GM12872 (cell line): ENCODE measurements around the gene TCEA2.

ENCODE experiments used
- TF ChIP-seq, protein P1 (sequence below): IDR thresholded peaks from 3 replicates; pipeline ENCODE4 v1.5.1; 2011; ENCODE audit warnings: low read depth, mild to moderate bottlenecking, low read length, moderate library complexity; ENCODE audit not compliant: insufficient read depth

TCEA2 gene

GRCh38 chr20:64032706-64033624, 30.0 kb upstream of the TCEA2 start:
- TF ChIP-seq, protein P1, sequence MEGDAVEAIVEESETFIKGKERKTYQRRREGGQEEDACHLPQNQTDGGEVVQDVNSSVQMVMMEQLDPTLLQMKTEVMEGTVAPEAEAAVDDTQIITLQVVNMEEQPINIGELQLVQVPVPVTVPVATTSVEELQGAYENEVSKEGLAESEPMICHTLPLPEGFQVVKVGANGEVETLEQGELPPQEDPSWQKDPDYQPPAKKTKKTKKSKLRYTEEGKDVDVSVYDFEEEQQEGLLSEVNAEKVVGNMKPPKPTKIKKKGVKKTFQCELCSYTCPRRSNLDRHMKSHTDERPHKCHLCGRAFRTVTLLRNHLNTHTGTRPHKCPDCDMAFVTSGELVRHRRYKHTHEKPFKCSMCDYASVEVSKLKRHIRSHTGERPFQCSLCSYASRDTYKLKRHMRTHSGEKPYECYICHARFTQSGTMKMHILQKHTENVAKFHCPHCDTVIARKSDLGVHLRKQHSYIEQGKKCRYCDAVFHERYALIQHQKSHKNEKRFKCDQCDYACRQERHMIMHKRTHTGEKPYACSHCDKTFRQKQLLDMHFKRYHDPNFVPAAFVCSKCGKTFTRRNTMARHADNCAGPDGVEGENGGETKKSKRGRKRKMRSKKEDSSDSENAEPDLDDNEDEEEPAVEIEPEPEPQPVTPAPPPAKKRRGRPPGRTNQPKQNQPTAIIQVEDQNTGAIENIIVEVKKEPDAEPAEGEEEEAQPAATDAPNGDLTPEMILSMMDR, result no peak

- TF ChIP-seq, protein P1, result no peak
Measured at GRCh38 chr20:64033981-64034493, 29.0 kb upstream of the TCEA2 start.

GRCh38 chr20:64035066-64035932, 27.7 kb upstream of the TCEA2 start:
- TF ChIP-seq, protein P1, result no peak

GRCh38 chr20:64035933-64036345, 27.1 kb upstream of the TCEA2 start, which contains the start of gene C20orf204:
Gene C20orf204, plus strand, starts transcription at chr20:64036182. Its CDS starts 142 bp downstream, at chr20:64036324.
- TF ChIP-seq, protein P1, result no peak

DNA sequence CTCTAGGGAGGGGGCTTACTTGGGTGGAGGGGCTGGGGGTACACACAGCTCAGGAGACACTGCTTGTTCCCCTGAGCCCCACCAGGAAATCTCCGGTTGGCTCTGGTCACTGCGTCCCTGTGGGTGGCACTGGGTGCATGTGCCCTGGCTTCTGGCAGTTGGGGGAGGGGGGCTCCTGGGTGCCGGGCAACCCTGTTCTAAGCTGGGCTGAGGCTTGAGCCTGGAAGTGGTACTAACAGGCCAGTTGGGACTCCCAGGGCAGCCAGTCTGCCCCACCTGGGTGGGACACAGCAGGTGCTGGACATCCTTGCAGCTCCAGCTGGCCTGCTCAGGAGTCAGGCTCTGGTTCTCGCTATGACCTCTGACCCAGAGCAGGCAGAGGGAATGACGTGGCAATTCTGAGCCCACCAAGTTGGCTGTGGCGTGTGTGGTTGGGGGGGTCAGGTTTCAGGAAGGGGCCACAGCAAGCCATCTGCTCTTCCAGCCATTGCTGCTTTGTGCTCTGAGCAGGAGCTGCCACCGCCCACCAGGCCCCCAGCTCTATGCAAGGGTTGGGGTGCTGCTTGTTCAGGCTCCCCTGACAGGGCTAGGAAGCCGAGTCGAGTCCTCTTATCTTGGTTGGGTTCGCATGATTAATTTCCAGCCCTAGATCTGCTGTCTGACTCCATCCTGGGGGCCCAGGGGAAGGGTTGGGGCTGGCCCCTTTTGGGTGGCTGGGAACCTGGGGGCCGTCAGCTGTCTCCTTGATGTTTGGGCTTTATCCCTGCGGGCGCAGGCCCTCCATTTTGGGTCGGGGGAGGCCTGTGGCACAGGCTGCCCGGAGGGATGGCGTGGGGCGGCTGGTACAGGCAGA, 26.4 kb upstream of the TCEA2 start:
- TF ChIP-seq, protein P1, result no peak

- TF ChIP-seq, protein P1, result no peak
Measured at GRCh38 chr20:64037199-64037497, 25.9 kb upstream of the TCEA2 start.
